Medulla oblongata (tissue), 1 donor: ENCODE results near the gene CLCA1.

ENCODE experiments used
- DNase-seq: peaks from one replicate; pipeline ENCODE4 v3.0.0-alpha.2; 2015; ENCODE audit errors: extremely low spot score

Gene CLCA1

DNA sequence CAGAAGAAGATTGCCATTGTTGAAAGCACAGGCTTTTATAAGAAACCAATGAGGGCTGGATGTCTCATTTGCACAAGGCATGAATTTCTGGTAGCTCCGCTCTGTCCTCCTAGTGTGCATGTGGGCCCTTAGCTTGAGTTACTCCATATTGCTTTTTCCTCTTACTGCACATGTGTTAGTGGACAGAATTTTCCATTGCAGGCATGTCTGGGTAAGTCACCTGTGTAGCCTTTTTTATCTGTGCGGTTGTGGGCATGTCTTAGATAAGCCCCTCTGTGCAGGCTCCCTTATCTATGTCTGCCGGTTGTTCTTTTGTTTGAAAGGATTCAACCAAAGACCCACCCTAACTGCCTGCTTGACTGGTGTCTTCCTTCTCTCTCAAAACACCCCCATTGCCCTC lies 7.2 kb upstream of the CLCA1 start:
- no peak for DNase-seq

DNA sequence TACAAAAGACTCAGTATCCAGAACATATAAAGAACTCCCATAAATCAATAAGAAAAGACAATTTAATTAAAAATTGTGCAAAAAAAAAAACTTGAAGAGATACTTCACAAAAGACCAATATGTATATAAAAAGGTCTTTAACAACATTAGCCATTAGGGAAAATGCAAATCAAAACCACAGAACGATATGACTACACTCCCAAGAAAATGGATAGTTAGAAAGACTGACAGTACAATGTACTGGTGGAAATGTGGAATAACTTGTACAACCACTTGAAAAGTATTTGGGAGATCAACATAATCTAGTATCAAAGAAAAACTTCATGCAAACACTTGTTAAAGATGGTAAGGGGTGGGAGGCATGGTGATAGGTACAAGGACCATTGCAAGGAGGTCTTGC lies 3.9 kb upstream of the CLCA1 start:
- DNase-seq, result no peak

DNA sequence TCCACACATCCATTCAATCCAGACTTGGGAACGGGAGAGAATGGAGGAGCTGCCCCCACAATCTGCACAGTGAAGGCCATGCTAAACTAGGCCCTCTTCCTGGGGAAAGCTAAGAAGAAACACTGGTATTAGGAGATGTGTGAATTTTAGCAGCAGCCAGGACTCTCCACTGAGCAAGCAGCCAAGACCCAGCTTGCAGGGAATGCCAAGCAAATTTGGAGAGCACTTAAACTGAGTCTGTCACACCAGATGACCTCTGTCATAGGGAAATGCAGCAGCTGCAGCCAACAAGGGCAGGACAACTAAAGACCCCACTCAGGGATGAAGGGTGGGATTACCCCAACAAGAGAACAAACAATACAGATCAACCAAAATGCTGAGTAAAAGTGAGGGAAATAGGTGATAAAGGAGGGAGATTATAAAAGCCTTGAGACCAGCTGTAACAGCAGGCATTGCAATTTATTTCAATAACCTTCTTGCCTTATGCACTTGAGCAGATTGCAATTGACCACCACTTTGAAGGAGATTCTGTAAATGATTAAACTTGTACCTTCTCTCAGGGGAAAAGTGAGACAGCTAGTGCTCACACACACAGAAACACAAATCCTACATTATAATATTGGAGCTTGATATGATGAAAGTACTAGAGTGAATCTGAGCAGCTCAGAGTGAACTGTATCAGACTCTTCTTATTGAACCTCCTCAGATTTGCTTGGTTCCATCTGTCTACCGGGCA lies 2.5 kb upstream of the CLCA1 start:
- DNase-seq, result no peak

DNA sequence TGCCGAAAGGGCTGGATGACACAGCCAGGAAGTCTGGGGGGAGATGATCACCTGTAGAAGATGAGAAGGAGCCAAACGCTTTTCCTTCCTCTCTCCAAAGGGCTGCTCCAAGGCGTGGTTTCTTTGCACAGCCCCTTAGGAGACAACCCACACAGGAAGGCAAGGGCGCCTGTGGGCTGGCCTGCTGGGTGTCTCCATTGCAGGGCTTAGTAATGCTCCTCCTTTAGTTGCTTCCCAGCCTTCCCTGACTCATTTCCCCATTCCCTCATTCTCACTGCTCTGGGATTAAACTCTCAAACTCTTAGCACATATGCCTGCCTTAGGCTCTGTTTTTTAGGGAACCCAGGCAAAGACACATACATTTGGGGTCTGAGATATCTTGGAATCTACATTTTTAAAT lies 1.7 kb upstream of the CLCA1 start:
- DNase-seq, result no peak

DNA sequence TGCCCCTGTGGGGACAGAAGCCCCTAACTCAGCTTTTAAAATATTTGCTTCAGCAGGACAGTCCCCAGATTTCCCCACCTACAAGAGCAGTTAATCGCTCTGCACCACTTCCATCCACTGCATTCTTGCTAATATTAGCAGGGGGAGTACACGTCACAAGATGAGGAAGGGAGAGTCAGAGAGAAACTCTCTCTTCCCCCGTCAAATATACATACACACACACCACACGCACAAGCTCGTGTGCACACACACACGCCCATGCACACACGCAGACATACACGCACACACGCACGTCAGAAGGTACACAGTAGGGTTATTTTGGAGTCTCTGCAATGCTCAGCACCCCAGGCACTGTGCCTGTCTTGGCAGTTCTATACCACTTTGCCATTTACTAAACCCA lies 2.1 kb downstream of the CLCA1 start:
- DNase-seq, result peak; percentile 58

DNA sequence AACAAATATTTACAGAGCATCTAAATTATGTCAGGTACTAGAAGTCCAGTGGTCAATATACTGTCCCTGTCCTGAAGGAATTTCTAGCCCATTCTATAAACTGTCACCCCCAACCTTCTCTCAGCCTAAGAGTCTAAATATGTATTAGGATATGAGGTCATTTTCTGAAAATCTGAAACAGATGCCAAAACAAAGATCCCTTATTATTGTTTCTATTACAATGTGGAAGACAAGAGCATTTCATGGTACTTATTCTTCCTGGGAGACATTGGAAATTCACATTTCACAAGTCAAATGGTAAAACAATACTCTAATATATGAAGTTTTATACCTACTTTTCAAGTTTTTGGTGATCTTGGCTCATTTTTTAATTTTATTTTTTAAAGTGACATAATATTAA lies 2.6 kb downstream of the CLCA1 start:
- DNase-seq, result no peak

DNA sequence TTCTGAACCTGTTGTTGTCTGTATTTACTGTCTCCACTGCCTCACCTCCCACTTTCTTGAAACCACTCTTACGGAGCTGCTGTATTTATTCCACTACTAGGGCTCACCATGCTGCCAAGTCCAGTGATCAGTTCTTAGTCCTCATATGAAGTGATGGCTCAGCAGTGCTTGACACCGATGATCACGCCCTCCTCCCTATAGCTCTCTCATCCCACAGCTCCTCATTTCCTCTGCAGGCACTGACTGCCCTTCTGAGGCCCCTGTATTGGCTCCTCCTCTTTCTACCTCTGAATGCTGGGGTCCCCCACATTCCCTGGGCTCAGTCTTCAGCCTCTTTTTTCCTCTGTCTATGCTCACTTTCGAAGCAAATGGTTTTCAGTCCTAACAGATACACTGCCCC lies 3.4 kb downstream of the CLCA1 start:
- no peak for DNase-seq

DNA sequence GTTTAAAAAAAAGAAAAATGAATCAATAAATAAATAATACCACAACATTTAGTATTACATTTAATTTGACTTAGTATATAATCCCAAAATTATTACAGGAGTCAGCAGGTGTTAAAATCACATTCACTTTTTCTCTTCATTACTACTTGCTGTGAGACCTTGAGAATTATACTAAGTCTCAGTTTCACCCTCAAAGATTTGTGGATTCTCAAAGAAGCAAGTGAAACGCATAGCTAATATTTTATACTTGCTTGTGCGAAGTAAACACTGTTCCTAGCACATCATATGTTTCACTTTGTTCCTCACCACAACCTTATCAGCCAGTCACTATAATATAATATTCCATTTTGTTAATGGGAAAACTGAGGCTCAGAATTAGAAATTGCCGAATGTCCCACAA lies 4.0 kb downstream of the CLCA1 start:
- no peak for DNase-seq

DNA sequence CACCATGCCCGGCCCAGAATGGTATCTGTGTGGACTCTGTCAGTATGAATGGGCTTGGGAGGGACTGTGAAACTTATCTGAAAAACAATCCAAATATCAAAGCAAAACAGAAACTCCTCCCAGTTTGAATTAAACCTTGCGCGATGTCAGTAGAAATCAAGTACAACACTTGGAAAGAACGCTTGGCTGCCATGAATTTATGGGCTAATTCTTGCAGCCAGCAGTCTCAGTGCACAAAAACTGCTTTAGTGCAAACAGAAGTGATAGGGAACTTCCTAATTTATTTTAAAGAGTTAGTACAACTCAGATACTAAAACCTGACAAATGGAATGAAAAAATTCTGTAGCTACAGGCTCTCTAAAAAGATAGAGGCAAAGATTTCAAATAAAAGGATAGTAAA lies 8.5 kb downstream of the CLCA1 start:
- no peak for DNase-seq

DNA sequence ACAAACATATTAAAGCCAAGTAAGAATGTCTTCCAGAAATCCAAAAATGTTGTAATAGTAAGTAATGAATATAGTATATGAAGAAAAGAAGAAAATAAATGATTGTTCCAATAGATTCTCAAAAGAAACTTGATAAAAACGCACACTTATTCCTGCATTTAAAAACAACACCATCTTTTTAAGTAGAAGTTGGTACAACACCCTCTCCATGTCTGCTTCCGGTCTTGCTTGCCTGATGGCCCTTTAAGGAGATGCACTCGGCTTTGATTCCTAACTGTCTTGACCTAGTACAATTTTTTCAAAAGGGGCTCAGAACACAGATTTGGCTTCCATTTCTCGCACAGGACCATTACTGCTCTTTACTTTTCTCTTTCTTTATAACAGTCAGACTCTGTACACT lies 9.0 kb downstream of the CLCA1 start:
- no peak for DNase-seq

DNA sequence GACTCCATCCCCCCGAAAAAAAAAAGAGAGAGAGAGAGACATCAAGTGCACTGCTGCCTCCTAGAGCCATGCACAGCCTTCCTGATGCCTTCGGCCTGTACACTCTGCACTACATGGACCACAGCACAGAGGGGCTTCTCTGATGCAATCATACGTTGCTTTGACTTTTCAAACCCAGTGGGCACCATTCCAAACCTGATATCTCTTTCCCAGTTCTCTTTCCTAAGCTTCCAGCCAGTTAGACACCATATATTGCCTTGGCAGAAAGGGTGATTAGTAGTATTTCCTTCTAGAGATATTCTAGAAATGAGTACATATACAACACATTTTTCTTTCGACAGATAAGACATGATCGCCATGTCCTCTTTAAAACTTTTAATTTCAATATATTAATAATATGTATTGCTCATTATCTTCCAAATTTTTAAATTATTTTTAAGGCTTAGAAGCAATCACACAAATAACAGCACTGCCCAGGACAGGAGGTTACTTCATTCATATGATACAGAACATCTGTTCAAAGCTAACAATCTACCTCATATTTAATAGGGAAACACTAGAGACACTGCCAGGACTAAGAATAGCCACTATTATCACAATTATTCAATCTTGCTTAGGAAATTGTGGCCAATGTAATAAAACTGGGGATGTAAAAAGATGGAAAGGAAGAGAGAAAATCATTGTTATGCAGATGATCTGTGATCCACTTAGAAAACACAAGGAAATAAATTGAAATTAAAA lies 9.9 kb downstream of the CLCA1 start:
- DNase-seq, result no peak

DNA sequence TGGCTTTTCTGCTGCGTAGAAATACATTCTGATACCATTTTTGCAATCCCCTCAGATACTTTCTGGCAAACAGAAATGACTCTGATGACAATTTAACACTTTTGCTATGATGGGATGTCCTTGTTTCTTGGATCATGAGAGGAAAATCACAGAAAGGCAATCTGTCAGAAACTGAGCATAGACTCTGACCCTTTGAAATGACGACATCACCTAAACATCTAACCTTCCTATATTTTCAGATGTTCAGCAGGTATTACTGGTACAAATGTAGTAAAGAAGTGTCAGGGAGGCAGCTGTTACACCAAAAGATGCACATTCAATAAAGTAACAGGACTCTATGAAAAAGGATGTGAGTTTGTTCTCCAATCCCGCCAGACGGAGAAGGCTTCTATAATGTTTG lies 13.2 kb downstream of the CLCA1 start:
- no peak for DNase-seq

DNA sequence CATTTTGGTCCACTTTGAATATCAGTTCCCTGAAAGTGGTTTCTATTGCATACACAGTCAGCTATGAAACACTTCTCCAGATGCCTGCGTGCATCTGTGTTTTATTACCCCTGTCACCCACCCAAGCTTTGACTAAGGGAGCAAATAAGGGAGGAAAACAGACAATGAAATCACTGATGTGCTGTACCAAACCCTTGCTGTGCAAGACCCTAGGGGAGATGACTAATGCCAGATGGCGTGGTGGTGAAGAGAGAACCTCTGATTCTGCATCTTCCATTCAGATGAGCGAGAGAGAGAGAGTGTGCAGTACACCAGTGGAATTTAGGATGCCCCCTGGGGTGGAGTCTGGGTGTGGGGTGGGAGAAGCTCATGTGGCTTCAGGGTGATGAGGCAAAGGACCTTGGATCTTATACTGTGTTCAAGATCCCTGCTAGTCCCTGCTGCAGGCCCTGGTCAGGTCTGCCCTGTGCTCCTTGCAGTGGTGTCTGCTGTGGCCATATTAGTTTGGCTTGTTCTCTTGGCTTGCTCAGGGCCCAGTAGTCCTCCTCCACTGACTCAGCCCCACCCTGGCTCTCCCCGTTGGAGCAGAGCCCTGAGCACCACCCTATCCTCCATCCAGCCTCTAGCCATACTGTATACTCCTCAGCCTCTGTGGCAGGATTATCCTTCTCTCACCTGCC lies 18.5 kb downstream of the CLCA1 start:
- DNase-seq, result no peak

DNA sequence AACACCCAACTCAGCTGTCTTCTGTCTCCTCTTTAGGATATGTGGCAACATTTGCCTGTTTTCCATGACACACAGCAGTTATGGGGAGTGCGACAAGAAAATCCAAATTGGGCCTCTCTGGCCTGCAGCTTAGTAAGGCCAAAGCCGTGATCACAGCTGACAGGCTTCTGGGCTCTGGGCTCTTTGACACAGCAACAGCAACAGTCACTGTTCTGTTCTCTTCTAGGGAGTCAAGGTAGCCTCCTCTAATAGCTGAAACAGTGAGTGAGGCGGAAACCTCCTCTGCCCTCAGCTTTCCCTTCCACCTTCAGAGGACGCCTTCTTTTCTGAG lies 19.0 kb downstream of the CLCA1 start:
- DNase-seq, result no peak

DNA sequence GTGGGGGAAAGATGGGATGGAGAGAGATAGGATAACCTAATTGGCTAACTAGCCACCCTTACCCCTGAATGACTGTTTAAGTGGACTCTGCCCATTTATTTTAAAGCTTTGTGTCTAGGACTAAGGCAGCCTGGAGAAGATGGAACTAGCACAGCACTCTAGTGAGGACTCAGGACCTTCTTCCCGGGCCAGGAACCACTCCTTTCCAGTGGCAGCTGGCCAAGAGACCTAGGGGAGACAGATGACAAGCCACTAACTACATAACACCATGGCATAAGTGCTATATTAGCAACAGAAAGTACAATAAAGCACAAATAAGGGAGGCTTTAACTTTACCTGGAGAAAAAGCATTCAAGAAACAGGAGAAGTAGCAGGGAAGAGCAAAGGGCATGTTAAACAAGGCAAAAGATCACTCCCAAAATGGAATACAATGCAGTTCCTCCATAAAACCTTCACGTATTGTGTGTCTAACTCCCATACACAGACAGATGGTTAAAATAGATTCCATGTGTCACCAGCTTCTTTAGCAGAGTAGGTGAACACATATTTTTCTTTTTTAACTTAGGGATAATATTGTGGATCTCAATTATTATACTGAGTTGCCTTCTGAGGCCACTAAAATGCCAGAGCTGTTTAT lies 20.6 kb downstream of the CLCA1 start:
- DNase-seq, result no peak

DNA sequence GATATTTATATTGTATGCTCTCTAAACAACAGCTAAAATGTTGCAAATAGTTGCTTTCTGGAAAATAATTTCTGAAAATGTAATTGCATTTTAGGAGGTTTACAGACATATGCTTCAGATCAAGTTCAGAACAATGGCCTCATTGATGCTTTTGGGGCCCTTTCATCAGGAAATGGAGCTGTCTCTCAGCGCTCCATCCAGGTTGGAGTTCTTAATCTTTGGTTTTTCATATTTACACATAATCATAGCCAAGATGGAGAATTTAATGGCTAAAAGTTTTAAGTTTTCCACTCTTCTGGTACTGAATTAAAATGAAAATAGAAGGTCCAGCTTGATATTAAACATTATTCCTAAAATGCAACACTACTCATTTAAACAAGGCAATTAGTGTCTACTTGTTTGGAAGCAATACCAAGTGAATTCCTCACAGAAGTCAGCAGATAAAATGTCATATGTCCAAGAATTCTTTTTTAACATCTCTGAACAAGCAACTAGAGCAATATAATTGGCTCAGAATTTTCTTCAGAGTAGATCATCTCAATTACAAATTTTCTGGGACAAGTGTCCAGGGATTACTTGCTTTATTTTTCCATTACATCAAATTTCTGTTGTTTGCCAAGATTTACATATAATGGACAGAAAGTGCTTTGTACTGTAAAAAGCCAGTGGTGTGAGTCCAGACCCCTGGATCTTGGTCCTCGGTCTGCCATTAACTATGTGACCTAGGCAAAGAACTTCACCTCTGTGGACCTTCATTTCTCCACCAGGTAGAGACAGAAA lies 22.6 kb downstream of the CLCA1 start:
- DNase-seq, result no peak

DNA sequence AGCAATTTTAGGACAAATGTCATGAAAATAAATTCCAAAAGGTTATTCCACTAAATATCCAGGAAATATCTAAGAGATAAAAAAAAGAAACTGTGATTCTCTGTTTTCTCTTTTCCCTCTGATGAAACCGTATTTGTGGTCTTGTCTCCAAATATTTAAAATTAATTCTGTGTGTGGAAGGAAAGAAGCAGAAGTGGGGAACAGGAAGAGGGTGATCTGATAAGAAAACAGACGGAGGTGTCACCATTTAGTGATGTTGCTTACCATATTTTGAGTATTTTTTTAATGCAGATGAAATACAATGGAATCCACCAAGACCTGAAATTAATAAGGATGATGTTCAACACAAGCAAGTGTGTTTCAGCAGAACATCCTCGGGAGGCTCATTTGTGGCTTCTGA lies 29.6 kb downstream of the CLCA1 start:
- DNase-seq, result no peak

DNA sequence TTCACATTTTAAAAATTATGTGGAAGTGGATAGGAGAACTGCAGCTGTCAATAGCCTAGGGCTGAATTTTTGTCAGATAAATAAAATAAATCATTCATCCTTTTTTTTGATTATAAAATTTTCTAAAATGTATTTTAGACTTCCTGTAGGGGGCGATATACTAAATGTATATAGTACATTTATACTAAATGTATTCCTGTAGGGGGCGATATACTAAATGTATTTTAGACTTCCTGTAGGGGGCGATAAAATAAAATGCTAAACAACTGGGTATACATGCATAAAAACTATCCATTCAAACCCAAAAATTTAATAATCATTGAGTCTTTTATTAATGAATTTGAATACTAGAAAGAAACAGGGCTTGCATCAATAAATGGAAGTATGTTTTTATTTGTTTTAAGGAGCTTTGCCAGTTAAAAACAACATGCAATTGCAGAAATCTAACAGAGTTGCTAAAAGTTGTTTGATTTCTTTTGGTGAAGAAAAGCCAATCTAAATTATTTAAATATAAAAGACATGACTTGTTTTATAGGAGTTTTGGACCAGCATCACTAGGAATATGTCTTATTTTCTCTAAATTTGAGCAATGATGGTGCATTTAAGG lies 31.4 kb downstream of the CLCA1 start:
- DNase-seq, result no peak

DNA sequence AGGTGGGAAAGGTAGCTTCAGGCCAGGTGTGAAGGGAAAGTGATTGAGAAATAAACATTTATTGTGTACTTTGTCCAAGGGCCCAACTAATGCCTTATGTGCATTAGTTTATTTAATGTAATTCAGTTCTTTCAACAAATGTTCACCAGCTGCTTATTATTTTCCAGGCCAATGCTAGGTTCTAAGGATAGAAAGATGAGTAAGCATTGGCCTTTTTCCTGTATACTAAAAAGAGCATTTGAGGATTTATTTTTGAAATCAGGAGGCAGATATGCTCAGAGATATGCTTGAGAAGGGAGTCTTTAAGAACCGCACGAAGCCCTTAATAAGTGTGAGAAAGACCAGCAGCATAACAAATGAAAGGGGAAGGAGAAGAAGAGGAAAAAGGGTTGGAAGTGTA lies 32.0 kb downstream of the CLCA1 start:
- no peak for DNase-seq

DNA sequence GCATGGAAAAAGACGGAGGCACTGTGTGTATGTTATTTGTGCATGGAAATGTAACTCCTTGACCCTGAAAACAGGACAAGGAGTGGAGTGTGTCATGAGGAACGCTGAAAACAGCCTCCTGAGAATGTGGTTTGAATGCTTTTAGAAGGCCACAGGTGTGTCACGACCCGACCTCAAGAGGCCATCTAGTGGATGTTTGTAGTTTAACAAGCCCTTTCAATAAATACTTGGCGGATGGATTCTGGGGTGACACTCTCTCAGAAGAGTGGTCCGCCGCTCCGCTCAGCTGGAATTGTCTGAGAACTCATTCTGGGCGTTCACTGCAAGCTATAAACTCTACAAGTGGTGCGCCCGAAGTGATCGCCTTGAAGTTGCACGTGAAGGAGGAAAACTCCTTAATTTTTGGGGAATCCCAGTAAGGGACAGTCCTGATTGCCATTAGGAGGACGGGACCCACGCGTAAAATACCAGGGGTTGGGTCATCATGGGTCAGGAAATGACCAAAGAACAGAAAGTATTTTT lies 33.5 kb downstream of the CLCA1 start:
- DNase-seq, result peak; percentile 28

DNA sequence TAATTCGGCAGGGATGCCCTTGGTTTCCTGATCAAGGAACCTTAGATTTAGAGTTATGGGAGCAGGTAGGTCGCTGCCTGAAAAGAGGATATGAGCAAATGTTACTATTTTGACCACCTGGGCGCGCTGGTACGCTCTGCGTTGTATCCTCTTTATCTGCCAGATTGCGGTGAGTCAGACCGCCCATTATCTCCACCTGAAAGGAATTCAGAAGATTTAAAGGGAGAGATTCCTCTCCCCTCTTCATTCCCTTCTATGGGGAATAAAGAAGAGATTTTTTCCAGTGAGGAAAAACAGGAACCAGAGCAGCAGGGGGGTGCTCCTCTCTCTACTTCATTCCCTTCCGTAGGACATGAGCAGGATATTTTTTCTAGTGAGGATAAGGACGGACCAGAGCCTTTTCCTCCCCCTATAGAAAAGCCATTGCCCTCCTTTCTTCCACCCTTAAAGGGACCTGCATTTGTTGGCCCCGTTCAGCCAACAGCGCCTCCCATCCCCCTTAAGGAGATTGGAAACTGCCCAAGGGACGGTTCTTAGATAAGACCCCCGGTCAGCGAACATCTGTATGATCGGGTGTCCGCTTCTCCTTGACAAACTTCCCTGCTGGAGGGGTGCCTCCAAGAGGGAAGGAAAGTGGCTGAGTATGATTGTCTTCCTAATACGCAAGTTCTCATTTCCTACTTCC lies 34.1 kb downstream of the CLCA1 start:
- DNase-seq, result peak; percentile 29
